B cell (primary cell): ENCODE measurements around the gene UROS. TPM values are rescaled to one million over a fixed set of nuclear protein-coding genes. Genes with fewer than 3 reads are reported as not detected.

ENCODE experiments used
- ATAC-seq: fragments of 200-7000 bp; cut with Tn5 transposase; one replicate; pipeline ENCODE4 v1.10.0; 2021; ENCODE audit warnings: low read depth, mild to moderate bottlenecking, moderate number of reproducible peaks, moderate library complexity
- CTCF ChIA-PET: fragments of 350-600 bp; sonication (Branson Sonifier 250); formaldehyde crosslinking; loops from one replicate; lab custom pipeline; 2021; ENCODE audit warnings: antibody characterized with exemption, inconsistent platforms; lab: Charles Lee
- POLR2A ChIA-PET: fragments of 350-600 bp; sonication (Branson Sonifier 250); formaldehyde crosslinking; loops from one replicate; lab custom pipeline; 2021; ENCODE audit warnings: antibody characterized with exemption; lab: Charles Lee
- DNase-seq: peaks from one replicate; pipeline ENCODE4 v3.0.0; 2013
- H2AFZ ChIP-seq: 2 replicates; pipeline ENCODE4 v1.6.1; 2012; ENCODE audit warnings: mild to moderate bottlenecking, low read depth, low read length; ENCODE audit not compliant: insufficient read depth, poor library complexity, severe bottlenecking
- H3K27ac ChIP-seq, 2 donors: 1 replicate in 1 of 2; 2 replicates in 1 of 2; pipeline ENCODE4 v1.5.1; 2012 to 2013; ENCODE audit warnings: low read length in 2 of 2, mild to moderate bottlenecking in 2 of 2, moderate library complexity in 1 of 2
- H3K27me3 ChIP-seq, 4 experiments: fragments of 200-600 bp in 1 of 4; sonication (generic) in 1 of 4; replicated peaks in 1 of 4; 1 replicate in 2 of 4; 2 replicates in 2 of 4; pipeline versions ENCODE4 v1.6.1 to v1.7.0; 2013 to 2016; ENCODE audit warnings: low read length in 3 of 4, mild to moderate bottlenecking in 2 of 4, mixed read lengths in 1 of 4, moderate library complexity in 1 of 4; ENCODE audit not compliant: insufficient read depth in 4 of 4, control insufficient read depth in 3 of 4; ENCODE audit errors: control extremely low read depth in 1 of 4
- H3K36me3 ChIP-seq, 2 experiments: replicated peaks in 1 of 2; 1 replicate in 1 of 2; 2 replicates in 1 of 2; pipeline versions ENCODE4 v1.6.1 to v1.7.1; 2013; ENCODE audit warnings: low read length in 1 of 2; ENCODE audit not compliant: insufficient read depth in 2 of 2, control insufficient read depth in 1 of 2; ENCODE audit errors: control extremely low read depth in 1 of 2, extremely low read depth in 1 of 2
- H3K4me1 ChIP-seq, 2 donors: fragments of 200-600 bp in 1 of 2; sonication (generic) in 1 of 2; 1 replicate in 1 of 2; 2 replicates in 1 of 2; pipeline versions ENCODE4 v1.5.1 to v1.6.1; 2013 to 2017; ENCODE audit warnings: low read length in 2 of 2; ENCODE audit not compliant: control insufficient read depth in 2 of 2, insufficient read depth in 2 of 2
- H3K4me2 ChIP-seq: replicated peaks from 2 replicates; pipeline ENCODE3; 2012; ENCODE audit warnings: mild to moderate bottlenecking, low read depth, low read length; ENCODE audit not compliant: poor library complexity, severe bottlenecking
- H3K4me3 ChIP-seq, 5 experiments: fragments of 200-600 bp in 1 of 5; sonication (generic) in 1 of 5; 1 replicate in 3 of 5; 2 replicates in 2 of 5; pipeline versions ENCODE4 v1.5.1 to v1.7.0; 2011 to 2016; ENCODE audit warnings: low read length in 4 of 5, mild to moderate bottlenecking in 4 of 5, low read depth in 2 of 5, control low read depth in 1 of 5, moderate library complexity in 1 of 5; ENCODE audit not compliant: insufficient read depth in 1 of 5; ENCODE audit errors: control extremely low read depth in 1 of 5, extremely low read depth in 1 of 5
- H3K79me2 ChIP-seq: fragments of 200-600 bp; sonication (generic); one replicate; pipeline ENCODE4 v1.6.0; 2016; ENCODE audit warnings: low read length; ENCODE audit not compliant: control insufficient read depth, insufficient read depth
- H3K9ac ChIP-seq: fragments of 200-600 bp; sonication (generic); 2 replicates; pipeline ENCODE4 v1.6.1; 2017; ENCODE audit warnings: mild to moderate bottlenecking, low read length, moderate library complexity
- H3K9me3 ChIP-seq, 3 donors: one replicate each; pipeline versions ENCODE4 v1.6.1 to v1.7.1; 2013; ENCODE audit warnings: low read length in 2 of 3; ENCODE audit not compliant: control insufficient read depth in 2 of 3, insufficient read depth in 1 of 3; ENCODE audit errors: control extremely low read depth in 1 of 3
- H4K20me1 ChIP-seq: 2 replicates; pipeline ENCODE4 v1.6.0; 2012; ENCODE audit warnings: mild to moderate bottlenecking, low read length; ENCODE audit not compliant: insufficient read depth, control insufficient read depth, poor library complexity, severe bottlenecking
- H3K27ac Mint-ChIP-seq: one replicate; pipeline ENCODE4 v1.8.0; 2021; ENCODE audit warnings: mixed read lengths
- H3K27me3 Mint-ChIP-seq: one replicate; pipeline ENCODE4 v1.8.0; 2021; ENCODE audit warnings: mixed read lengths
- H3K4me1 Mint-ChIP-seq: one replicate; pipeline ENCODE4 v1.8.0; 2021; ENCODE audit warnings: mixed read lengths
- H3K4me3 Mint-ChIP-seq: one replicate; pipeline ENCODE4 v1.8.0; 2021; ENCODE audit warnings: mixed read lengths
- H3K9me3 Mint-ChIP-seq: one replicate; pipeline ENCODE4 v1.8.0; 2022; ENCODE audit warnings: mixed read lengths; ENCODE audit not compliant: insufficient read depth
- CTCF ChIP-seq: fragments of 200-600 bp; IDR thresholded peaks from one replicate; pipeline ENCODE4 v1.8.0; 2022; ENCODE audit warnings: antibody characterized with exemption, mild to moderate bottlenecking
- EZH2 ChIP-seq: IDR thresholded peaks from 2 replicates; pipeline ENCODE4 v1.6.1; 2012; ENCODE audit warnings: borderline replicate concordance, low read depth, mild to moderate bottlenecking, moderate library complexity, low read length; ENCODE audit not compliant: insufficient read depth, poor library complexity, severe bottlenecking
- WGBS: methylation state at CpG from one replicate; pipeline ENCODE4 v1.1.5; 2013; ENCODE audit warnings: missing lambda C conversion rate; ENCODE audit not compliant: insufficient coverage; 5-methylcytosine and 5-hydroxymethylcytosine counted together
- intact Hi-C: fragments of 100-400 bp; cut with micrococcal nuclease; formaldehyde crosslinking; loops from one replicate; pipeline ENCODE4 v1.10.0; 2022
- polyA minus RNA-seq: library from RNA; depleted of rRNA, polyadenylated mRNA; stranded (reverse); fragments of >200 nt; gene quantifications from 2 replicates; pipeline ENCODE4 v1.2.3, GENCODE V29; 2012
- polyA plus RNA-seq: library from polyadenylated mRNA; depleted of rRNA; stranded (reverse); fragments of >200 nt; gene quantifications from 2 replicates; pipeline ENCODE4 v1.2.3, GENCODE V29; 2012
- total RNA-seq, 2 donors: library from RNA; stranded (reverse); fragments of 120-200 nt in 1 of 2; gene quantifications; 1 replicate in 1 of 2; 2 replicates in 1 of 2; pipeline versions ENCODE4 v1.2.3 to v1.2.4, GENCODE V29; 2013 to 2022

UROS gene
- 28.3 and 30.8 TPM in 2 replicates for total RNA-seq
- 43.6 TPM for total RNA-seq (2013)
- 28.1 and 37.1 TPM in 2 replicates for polyA plus RNA-seq
- 22.3 and 26.4 TPM in 2 replicates for polyA minus RNA-seq

DNA sequence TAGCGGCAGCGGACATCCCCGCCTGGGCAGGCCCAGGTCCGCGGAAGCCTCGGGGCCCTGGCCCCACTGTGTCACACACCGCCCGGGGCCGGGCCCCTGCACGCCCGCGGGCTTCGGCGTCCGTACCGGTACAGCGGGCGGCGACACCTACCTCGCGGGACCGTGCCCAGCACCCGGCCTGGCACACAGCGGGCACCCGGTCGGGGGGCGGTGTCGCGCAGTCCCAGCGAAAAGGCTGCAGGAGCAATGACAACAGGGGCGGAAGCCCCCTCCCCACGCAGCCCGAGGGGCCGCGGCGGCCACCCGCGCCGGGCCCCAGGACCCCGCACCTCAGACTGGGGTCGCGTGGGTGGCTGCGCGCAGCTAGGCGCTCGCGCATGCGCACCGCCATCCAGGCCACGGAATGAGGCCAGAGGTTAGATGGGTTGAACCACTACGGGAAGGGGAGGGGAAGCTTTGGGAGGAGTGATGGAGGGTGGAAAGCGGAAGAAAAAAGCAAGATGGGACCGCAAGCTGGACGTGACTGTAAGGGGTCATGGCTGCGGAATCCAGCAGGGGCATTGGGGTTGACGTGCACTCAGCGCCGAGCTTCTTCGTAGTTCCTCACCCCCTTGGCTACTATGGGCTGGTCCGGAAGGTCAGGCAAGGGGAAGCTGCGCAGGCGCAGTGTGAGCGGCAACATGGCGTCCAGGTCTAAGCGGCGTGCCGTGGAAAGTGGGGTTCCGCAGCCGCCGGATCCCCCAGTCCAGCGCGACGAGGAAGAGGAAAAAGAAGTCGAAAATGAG, at the start of gene UROS, which contains the start of gene BCCIP:
Gene UROS, minus strand, starts transcription at position 381 of the 785 bp plus-strand sequence. CDS start 6,759 bp downstream, outside the sequence.
Gene BCCIP, plus strand, starts transcription at position 669 of the 785 bp plus-strand sequence. Its CDS starts 12 bp downstream, at position 681.
- Mint-ChIP-seq H3K9me3 (no peaks in the 10 kb centered on the region), H3K27me3 (no peaks in the 10 kb centered on the region), H3K4me3 (no peak within 1 kb of the TSS), H3K27ac (peak within 1 kb of the TSS; percentile 85), H3K4me1 (peaks cover 32% of the 10 kb centered on the region)
- intact Hi-C loops, result loop anchor here (1.0 to 2.0 kb wide), 3 partner anchors 74 to 220 kb away; partner anchors contain the start of genes EDRF1 and FANK1
- DNase-seq (peak; percentile 97), ATAC-seq (peak; percentile 87)
- Histone ChIP-seq H3K27ac (peak within 1 kb of the TSS; percentile 95), H2AFZ (peak within 1 kb of the TSS; percentile 89), H3K79me2 (peaks cover 45% of the 10 kb centered on the region), H3K4me3 (peak within 1 kb of the TSS; percentile 79 to 97 (median 88)), H3K9me3 (no peaks in the 10 kb centered on the region), H3K4me1 (peaks cover 20 to 31% of the 10 kb centered on the region in 2 donors), H3K27me3 (no peaks in the 10 kb centered on the region), H3K36me3 (peaks cover 1 to 15% of the 10 kb centered on the region in 2 experiments), H3K4me2 (peak within 1 kb of the TSS; percentile 96), H3K9ac (peak within 1 kb of the TSS; percentile 93), H4K20me1 (peaks cover 21% of the 10 kb centered on the region)
- under 1% methylated on average over 74 of the region's 74 CpGs for WGBS
- ChIA-PET CTCF (interaction anchor here (0.6 kb wide), 1 partner anchor 12 kb away, joined by 3 read pairs; no protein-coding TSS in a partner anchor), POLR2A (interaction anchor here (0.7 to 1.2 kb wide), 3 partner anchors 41 to 111 kb away, joined by 3 to 6 read pairs (median 3); partner anchors contain the start of gene EDRF1)
- TF ChIP-seq CTCF (no peak), EZH2 (no peak)
